Measurements from ENCODE around the gene TUBA8.
"Not testable (repeated sequence)": the region's sequence is repeated elsewhere in the genome, so short reads cannot be mapped to it uniquely, and the experiment has no call there.

Gene TUBA8

GRCh38 chr22:18110194-18110953 lies at the start of gene TUBA8:
Gene TUBA8, plus strand, starts transcription at chr22:18110809. Its CDS starts 57 bp downstream, at chr22:18110866.
- Histone ChIP-seq H3K4me2 (ENCODE audit: low read length) (peak within 1 kb of the TSS; percentile 24; the same call in 1 of the 2 replicates), H3K27me3 (ENCODE audit: insufficient read depth, low read length) (peaks cover 2% of the 10 kb centered on the region; the same call in 1 of the 2 replicates), H3K9ac (ENCODE audit: low read length) (no peak within 1 kb of the TSS), H3F3A (ENCODE audit: insufficient read depth, low read length) (no peaks in the 10 kb centered on the region), H3K4me1 (ENCODE audit: insufficient read depth, low read length, severe bottlenecking) (peaks cover 8% of the 10 kb centered on the region), H3K9me2 (ENCODE audit: low read depth, low read length) (no peaks in the 10 kb centered on the region), H4K20me1 (ENCODE audit: insufficient read depth, low read length) (no peaks in the 10 kb centered on the region), H3K36me3 (ENCODE audit: insufficient read depth, low read length) (no peaks in the 10 kb centered on the region; the same call in 1 of the 2 replicates), H2AFZ (ENCODE audit: low read length) (no peak within 1 kb of the TSS), H3K4me3 (ENCODE audit: low read depth, low read length, poor library complexity, severe bottlenecking) (no peak within 1 kb of the TSS), H3K27ac (ENCODE audit: low read depth, low read length, poor library complexity, severe bottlenecking) (no peak within 1 kb of the TSS), H3K79me2 (ENCODE audit: insufficient read depth, low read length) (no peaks in the 10 kb centered on the region), H3K9me3 (ENCODE audit: low read length) (no peaks in the 10 kb centered on the region)
- TF ChIP-seq CTCF (IDR thresholded peaks at IDR 0.05; ENCODE audit: low read length): no peak
- no peak for TF ChIP-seq EZH2 (IDR thresholded peaks at IDR 0.05; ENCODE audit: borderline replicate concordance, low read length)

DNA sequence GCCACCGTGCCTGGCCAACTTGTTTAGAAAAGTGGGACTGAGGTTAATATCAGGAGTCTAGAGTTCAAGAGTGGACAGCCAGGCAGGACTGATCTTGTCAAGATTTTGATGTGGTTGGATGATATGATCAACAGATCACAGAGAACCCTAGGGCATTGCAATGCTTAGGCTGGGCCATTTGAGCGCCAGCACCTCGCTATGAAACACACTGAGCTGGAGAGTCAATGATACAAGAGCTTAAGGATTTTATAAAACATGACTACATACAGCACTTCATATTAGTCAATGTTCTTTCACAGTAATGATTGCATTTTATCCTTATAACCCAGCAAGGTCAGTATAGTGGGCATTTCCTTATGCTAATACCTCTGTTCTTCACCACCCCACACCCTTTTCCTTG lies 48.2 kb upstream of the TUBA8 start:
- Histone ChIP-seq H3K4me1 (ENCODE audit: insufficient read depth, low read length, severe bottlenecking) (peaks cover 17% of the 10 kb centered on the region), H3K9me2 (ENCODE audit: low read depth, low read length) (no peaks in the 10 kb centered on the region)
- TF ChIP-seq CTCF (IDR thresholded peaks at IDR 0.05; ENCODE audit: low read length) (no peak), EZH2 (IDR thresholded peaks at IDR 0.05; ENCODE audit: borderline replicate concordance, low read length) (no peak)

DNA sequence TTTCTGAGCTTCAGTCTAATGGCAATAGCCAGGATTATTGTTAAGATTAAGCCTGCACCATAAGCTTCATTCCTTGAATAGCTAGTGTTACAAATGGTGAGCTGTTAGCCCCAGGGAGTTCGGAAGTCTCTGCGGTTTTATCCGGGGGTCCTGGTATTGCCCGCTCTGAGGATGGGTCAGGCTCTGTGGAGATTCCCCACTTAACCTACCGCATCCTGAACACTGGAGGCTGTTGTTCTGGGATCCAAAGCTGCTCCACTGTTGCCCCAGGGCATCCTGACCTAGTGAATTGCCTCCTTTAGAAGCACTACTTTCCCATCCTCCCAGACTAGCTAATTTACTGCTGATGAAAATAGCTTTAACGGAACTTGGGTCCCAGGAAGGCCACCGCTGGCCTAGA lies 47.3 kb upstream of the TUBA8 start:
- Histone ChIP-seq H3K27ac (ENCODE audit: low read depth, low read length, poor library complexity, severe bottlenecking) (no peak overlapping the region), H3K9ac (ENCODE audit: low read length) (no peak overlapping the region), H3K27me3 (ENCODE audit: insufficient read depth, low read length) (peaks cover 4% of the 10 kb centered on the region; the same call in 1 of the 2 replicates), H3K9me2 (ENCODE audit: low read depth, low read length) (no peaks in the 10 kb centered on the region), H3K4me1 (ENCODE audit: insufficient read depth, low read length, severe bottlenecking) (peaks cover 17% of the 10 kb centered on the region), H3K36me3 (ENCODE audit: insufficient read depth, low read length) (no peaks in the 10 kb centered on the region), H3K79me2 (ENCODE audit: insufficient read depth, low read length) (no peaks in the 10 kb centered on the region), H3F3A (ENCODE audit: insufficient read depth, low read length) (no peaks in the 10 kb centered on the region), H3K9me3 (ENCODE audit: low read length) (no peaks in the 10 kb centered on the region), H4K20me1 (ENCODE audit: insufficient read depth, low read length) (no peaks in the 10 kb centered on the region), H2AFZ (ENCODE audit: low read length) (no peak overlapping the region), H3K4me2 (ENCODE audit: low read length) (no peak overlapping the region), H3K4me3 (ENCODE audit: low read depth, low read length, poor library complexity, severe bottlenecking) (no peak overlapping the region)
- TF ChIP-seq CTCF (IDR thresholded peaks at IDR 0.05; ENCODE audit: low read length) (no peak), EZH2 (IDR thresholded peaks at IDR 0.05; ENCODE audit: borderline replicate concordance, low read length) (no peak)

More for the DNA sequence above, 48.2 kb upstream of the TUBA8 start:
- no peaks in the 10 kb centered on the region for H3K36me3 ChIP-seq (ENCODE audit: insufficient read depth, low read length)
- H3K27me3 ChIP-seq (ENCODE audit: insufficient read depth, low read length): peaks cover 4% of the 10 kb centered on the region; the same call in 1 of the 2 replicates
- no peaks in the 10 kb centered on the region for H3F3A ChIP-seq (ENCODE audit: insufficient read depth, low read length)
- H3K79me2 ChIP-seq (ENCODE audit: insufficient read depth, low read length): no peaks in the 10 kb centered on the region
- no peak overlapping the region for H3K4me3 ChIP-seq (ENCODE audit: low read depth, low read length, poor library complexity, severe bottlenecking)
- H3K9me3 ChIP-seq (ENCODE audit: low read length): no peaks in the 10 kb centered on the region
- no peak overlapping the region for H3K9ac ChIP-seq (ENCODE audit: low read length)
- no peak overlapping the region for H2AFZ ChIP-seq (ENCODE audit: low read length)
- H4K20me1 ChIP-seq (ENCODE audit: insufficient read depth, low read length): no peaks in the 10 kb centered on the region
- no peak overlapping the region for H3K27ac ChIP-seq (ENCODE audit: low read depth, low read length, poor library complexity, severe bottlenecking)
- H3K4me2 ChIP-seq (ENCODE audit: low read length): no peak overlapping the region

- not testable (repeated sequence) for H3K9me3 ChIP-seq (ENCODE audit: low read length); H3K36me3 ChIP-seq (ENCODE audit: insufficient read depth, low read length); H3K27me3 ChIP-seq (ENCODE audit: insufficient read depth, low read length); H3K79me2 ChIP-seq (ENCODE audit: insufficient read depth, low read length); H4K20me1 ChIP-seq (ENCODE audit: insufficient read depth, low read length); H3K9ac ChIP-seq (ENCODE audit: low read length); H3K4me2 ChIP-seq (ENCODE audit: low read length); H3K9me2 ChIP-seq (ENCODE audit: low read depth, low read length); H3K4me3 ChIP-seq (ENCODE audit: low read depth, low read length, poor library complexity, severe bottlenecking); H2AFZ ChIP-seq (ENCODE audit: low read length); H3F3A ChIP-seq (ENCODE audit: insufficient read depth, low read length); H3K27ac ChIP-seq (ENCODE audit: low read depth, low read length, poor library complexity, severe bottlenecking)
- H3K4me1 ChIP-seq (ENCODE audit: insufficient read depth, low read length, severe bottlenecking): peaks cover 17% of the 10 kb centered on the region
Observed at GRCh38 chr22:18063715-18064114, 46.9 kb upstream of the TUBA8 start.
